Psoas muscle (tissue), 8 donors: ENCODE measurements around the gene CFAP97D2. TPM values are rescaled to one million over a fixed set of nuclear protein-coding genes. Genes with fewer than 3 reads are reported as not detected.
"Not testable (repeated sequence)": the region's sequence is repeated elsewhere in the genome, so short reads cannot be mapped to it uniquely, and the experiment has no call there.

Experiments used
- ATAC-seq, 4 donors: fragments of 200-7000 bp; cut with Tn5 transposase; one replicate each; pipeline ENCODE4 v1.9.1; 2020; ENCODE audit warnings: moderate library complexity in 3 of 4, mild to moderate bottlenecking in 2 of 4
- DNase-seq, 2 donors: peaks; one replicate each; pipeline ENCODE4 v3.0.0-alpha.2; 2020
- H3K27ac ChIP-seq: fragments of 200-600 bp; one replicate; pipeline ENCODE4 v1.8.0; 2022
- H3K27me3 ChIP-seq, 3 donors: fragments of 200-600 bp in 1 of 3; one replicate each; pipeline versions ENCODE4 v1.6.1 to v1.8.0; 2013 to 2022; ENCODE audit warnings: low read length in 2 of 3, mild to moderate bottlenecking in 2 of 3, moderate library complexity in 1 of 3; ENCODE audit not compliant: insufficient read depth in 3 of 3
- H3K36me3 ChIP-seq, 2 donors: fragments of 200-600 bp in 1 of 2; one replicate each; pipeline versions ENCODE4 v1.6.1 to v1.8.0; 2013 to 2022; ENCODE audit warnings: low read depth in 1 of 2, mild to moderate bottlenecking in 1 of 2, moderate library complexity in 1 of 2; ENCODE audit not compliant: insufficient read depth in 1 of 2
- H3K4me1 ChIP-seq: fragments of 200-600 bp; one replicate; pipeline ENCODE4 v1.8.0; 2022
- H3K4me3 ChIP-seq: fragments of 200-600 bp; one replicate; pipeline ENCODE4 v1.8.0; 2022; ENCODE audit warnings: mild to moderate bottlenecking
- H3K9me3 ChIP-seq: fragments of 200-600 bp; one replicate; pipeline ENCODE4 v1.8.0; 2022
- WGBS, 3 donors: extraction: QIAGEN DNeasy Blood & Tissue Kit; methylation state at CpG; one replicate each; pipeline versions ENCODE4 v1.1.6 to v1.1.7; 2013; 5-methylcytosine and 5-hydroxymethylcytosine counted together
- intact Hi-C, 2 donors: fragments of 100-400 bp; cut with DNase I; formaldehyde crosslinking; loops; one replicate each; pipeline versions ENCODE4 v1.11.0 to v1.14.2; 2022
- polyA plus RNA-seq, 3 donors: library from polyadenylated mRNA; stranded (reverse); fragments of 200-250 nt; gene quantifications; one replicate each; pipeline ENCODE4 v1.2.3, GENCODE V29; 2013
- total RNA-seq, 4 donors: library from RNA; stranded (reverse); fragmentation: NEBNext Ultra II Directional in 2 of 4; extraction: Animal tissue kit (Norgen Biotek cat#: 25700) in 2 of 4; gene quantifications; one replicate each; pipeline versions ENCODE4 v1.2.1 to v1.2.4, GENCODE V29; 2021 to 2023
- TF ChIP-seq, protein P1 (sequence below): fragments of 200-600 bp; IDR thresholded peaks from one replicate; pipeline ENCODE4 v1.8.0; 2022; ENCODE audit warnings: antibody characterized with exemption
- donor health status: healthy with polysubstance abuse.
- donor health status: DM: no; HTN: no; CAD: no; lungs with moderate emphysema.
- donor health status: Bipolar disorder and iron deficiency.
- donor health status: healthy.
- donor health status: DM: yes; HTN: yes; CAD: no.
- donor health status: DM: no; HTN: no; CAD: no.
- donor health status: DM: no; HTN: no; CAD: no.
- donor health status: DM: yes; HTN: yes; CAD: no.

Gene CFAP97D2
- total and polyA plus RNA-seq, 7 donors, result 0.09 TPM; not detected in 6

DNA sequence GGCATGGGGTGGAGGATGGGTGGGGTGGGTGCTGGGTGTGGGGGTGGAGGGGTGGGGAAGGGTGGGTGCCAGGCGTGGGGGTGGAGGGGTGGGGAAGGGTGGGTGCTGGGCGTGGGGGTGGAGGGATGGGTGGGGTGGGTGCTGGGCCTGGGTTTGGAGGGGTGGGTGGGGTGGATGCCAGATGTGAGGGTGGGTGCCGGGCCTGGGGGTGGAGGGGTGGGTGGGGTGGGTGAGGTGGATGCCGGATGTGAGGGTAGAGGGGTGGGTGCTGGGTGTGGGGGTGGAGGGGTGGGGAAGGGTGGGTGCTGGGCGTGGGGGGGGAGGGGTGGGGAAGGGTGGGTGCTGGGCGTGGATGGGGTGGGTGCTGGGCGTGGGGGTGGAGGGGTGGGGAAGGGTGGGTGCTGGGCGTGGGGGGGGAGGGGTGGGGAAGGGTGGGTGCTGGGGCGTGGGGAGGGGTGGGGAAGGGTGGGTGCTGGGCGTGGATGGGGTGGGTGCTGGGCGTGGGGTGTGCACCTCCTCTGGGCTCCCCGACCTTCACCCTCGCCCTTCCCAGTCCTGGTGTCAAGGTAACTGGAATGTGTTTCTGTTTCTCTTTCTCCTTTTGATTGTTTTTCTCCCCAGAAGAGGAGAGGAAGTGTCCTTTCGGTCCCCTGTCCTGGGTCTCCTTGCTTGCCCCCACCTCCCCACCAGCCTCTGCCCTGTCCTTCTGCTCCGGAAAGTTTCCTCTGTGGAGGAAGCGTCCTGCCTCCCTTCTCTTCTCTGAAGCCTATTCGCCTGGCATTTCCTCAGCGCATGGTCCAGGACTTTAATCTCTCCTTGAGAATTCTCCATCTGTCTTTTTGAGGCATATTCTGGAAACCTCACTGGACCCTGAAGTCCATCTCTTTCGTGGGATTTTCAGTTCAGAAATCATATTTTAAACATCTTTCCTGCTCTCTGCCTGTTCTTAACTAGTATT lies 22.9 kb upstream of the CFAP97D2 start:
- no peaks in the 10 kb centered on the region for H3K9me3 ChIP-seq
- H3K36me3 ChIP-seq, result no peaks in the 10 kb centered on the region
- no peak for DNase-seq
- TF ChIP-seq, protein P1, sequence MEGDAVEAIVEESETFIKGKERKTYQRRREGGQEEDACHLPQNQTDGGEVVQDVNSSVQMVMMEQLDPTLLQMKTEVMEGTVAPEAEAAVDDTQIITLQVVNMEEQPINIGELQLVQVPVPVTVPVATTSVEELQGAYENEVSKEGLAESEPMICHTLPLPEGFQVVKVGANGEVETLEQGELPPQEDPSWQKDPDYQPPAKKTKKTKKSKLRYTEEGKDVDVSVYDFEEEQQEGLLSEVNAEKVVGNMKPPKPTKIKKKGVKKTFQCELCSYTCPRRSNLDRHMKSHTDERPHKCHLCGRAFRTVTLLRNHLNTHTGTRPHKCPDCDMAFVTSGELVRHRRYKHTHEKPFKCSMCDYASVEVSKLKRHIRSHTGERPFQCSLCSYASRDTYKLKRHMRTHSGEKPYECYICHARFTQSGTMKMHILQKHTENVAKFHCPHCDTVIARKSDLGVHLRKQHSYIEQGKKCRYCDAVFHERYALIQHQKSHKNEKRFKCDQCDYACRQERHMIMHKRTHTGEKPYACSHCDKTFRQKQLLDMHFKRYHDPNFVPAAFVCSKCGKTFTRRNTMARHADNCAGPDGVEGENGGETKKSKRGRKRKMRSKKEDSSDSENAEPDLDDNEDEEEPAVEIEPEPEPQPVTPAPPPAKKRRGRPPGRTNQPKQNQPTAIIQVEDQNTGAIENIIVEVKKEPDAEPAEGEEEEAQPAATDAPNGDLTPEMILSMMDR, result no peak
- H3K4me3 ChIP-seq, result no peak overlapping the region
- 52 to 68% (median 55%) methylated on average over 8 to 19 of the region's 19 CpGs for WGBS, 3 donors
- no peak overlapping the region for H3K27ac ChIP-seq
- peaks cover 3% of the 10 kb centered on the region for H3K4me1 ChIP-seq
- H3K27me3 ChIP-seq, result peaks cover 0 to 3% (median 2%) of the 10 kb centered on the region in 3 donors
- intact Hi-C loops, result no loop called here
- ATAC-seq, result no peak

DNA sequence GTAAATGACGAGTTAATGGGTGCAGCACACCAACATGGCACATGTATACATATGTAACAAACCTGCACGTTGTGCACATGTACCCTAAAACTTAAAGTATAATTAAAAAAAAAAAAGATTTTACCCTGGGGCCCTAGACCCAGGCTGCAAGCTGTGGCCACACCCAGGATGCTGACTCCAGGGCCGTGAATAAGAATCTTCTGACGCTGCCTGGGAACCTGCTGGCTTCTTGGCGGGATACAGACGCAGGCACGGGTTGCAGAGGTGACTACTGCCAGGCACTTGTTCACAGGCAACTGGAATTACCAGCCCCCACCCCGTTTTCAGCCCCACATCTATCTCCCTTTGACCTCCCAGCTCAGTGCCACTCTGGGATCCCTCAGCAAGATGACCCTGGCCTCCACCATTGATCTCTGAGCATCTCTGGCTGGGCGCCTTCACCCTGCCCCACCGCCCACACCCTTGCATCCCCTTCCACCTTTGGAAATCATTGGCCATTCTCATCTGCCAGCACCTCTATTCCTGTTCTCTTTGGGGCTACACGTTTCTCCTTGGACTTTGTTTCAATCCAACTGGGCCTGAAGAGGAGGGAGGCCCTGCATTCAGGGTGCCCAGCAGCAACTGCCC lies 21.1 kb upstream of the CFAP97D2 start:
- intact Hi-C loops, result no loop called here
- 74 to 77% (median 77%) methylated on average over 10 to 11 of the region's 11 CpGs for WGBS, 3 donors
- H3K4me3 ChIP-seq, result no peak overlapping the region

DNA sequence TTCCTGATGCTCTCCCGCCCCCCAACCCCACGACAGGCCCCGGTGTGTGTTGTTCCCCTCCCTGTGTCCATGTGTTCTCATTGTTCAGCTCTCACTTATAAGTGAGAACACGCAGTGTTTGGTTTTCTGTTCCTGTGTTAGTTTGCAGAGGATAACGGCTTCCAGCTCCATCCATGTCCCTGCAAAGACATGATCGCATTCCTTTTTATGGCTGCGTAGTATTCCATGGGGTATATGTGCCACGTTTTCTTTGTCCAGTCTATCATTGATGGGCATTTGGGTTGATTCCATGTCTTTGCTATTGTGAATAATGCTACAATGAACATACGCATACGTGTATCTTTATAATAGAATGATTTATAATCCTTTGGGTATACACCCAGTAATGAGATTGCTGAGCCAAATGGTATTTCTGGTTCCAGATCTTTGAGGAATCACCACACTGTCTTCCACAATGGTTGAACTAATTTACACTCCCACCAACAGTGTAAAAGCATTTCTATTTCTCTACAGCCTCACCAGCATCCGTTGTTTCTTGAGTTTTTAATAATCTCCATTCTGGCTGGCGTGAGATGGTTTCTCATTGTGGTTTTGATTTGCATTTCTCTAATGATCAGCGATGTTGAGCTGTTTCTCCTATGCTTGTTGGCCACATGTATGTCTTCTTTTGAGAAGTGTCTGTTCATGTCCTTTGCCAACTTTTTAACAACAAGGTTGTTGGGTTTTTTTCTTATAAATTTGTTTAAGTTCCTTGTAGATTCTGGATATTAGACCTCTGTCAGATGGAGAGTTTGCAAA lies 20.0 kb upstream of the CFAP97D2 start:
- DNase-seq, H3K27ac ChIP-seq, H3K36me3 ChIP-seq, H3K4me1 ChIP-seq, ATAC-seq, H3K9me3 ChIP-seq, H3K4me3 ChIP-seq, intact Hi-C loops: not testable (repeated sequence)
- 85 to 93% (median 89%) methylated on average over 13 of the region's 13 CpGs for WGBS, 3 donors
- H3K27me3 ChIP-seq, result peaks cover 0 to 12% (median 7%) of the 10 kb centered on the region in 3 donors

More for the DNA sequence above, 21.1 kb upstream of the CFAP97D2 start:
- ATAC-seq, result no peak
- no peak for DNase-seq
- Histone ChIP-seq H3K36me3 (no peaks in the 10 kb centered on the region), H3K9me3 (no peaks in the 10 kb centered on the region), H3K4me1 (peaks cover 3% of the 10 kb centered on the region), H3K27ac (no peak overlapping the region), H3K27me3 (peaks cover 0 to 12% (median 7%) of the 10 kb centered on the region in 3 donors)
- TF ChIP-seq, protein P1, result no peak

DNA sequence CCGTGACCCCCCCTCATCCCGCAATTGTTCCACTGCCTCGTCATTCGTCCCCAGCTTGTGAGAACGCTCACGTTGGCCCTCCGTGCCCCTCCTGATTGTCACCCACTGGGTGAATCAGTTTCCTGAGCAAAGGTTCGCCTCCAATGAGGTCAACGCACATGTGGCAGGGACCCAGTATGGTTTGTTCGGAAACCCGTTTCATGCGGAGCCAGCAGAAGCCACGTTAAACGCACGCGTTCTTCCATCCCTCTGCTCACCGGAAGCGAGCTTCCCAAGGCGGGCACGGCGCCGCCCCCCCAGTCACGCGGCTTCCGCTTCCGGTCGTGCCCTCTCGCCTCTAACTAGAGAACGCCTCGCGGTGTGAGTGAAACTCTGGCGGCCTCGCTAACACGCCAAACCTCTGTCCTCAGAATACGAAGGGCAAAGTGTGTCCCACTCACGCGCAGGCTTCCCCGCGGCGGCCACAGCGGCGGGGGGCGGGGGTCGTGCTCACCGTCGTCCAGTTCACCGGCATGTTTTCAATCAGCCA lies 18.0 kb upstream of the CFAP97D2 start:
- 92 to 94% (median 94%) methylated on average over 47 of the region's 47 CpGs for WGBS, 3 donors
- peaks cover 0 to 12% (median 7%) of the 10 kb centered on the region in 3 donors for H3K27me3 ChIP-seq
- no peak overlapping the region for H3K4me3 ChIP-seq
- ATAC-seq, result no peak
- TF ChIP-seq, protein P1, result no peak
- H3K27ac ChIP-seq, result no peak overlapping the region
- peaks cover 3% of the 10 kb centered on the region for H3K4me1 ChIP-seq
- intact Hi-C loops, result no loop called here
- H3K36me3 ChIP-seq, result no peaks in the 10 kb centered on the region
- H3K9me3 ChIP-seq, result no peaks in the 10 kb centered on the region
- DNase-seq, result no peak
